Spleen (tissue), 11 donors: ENCODE data around the gene GMDS. TPM values are rescaled to one million over a fixed set of nuclear protein-coding genes. Genes with fewer than 3 reads are reported as not detected.

Experiments used
- DNase-seq: peaks from one replicate; pipeline ENCODE4 v3.0.0-alpha.2; 2020
- H3K27ac ChIP-seq, 8 donors: fragments of 200-600 bp; sonication (generic) in 7 of 8; 1 replicate in 4 of 8; 2 replicates in 4 of 8; pipeline versions ENCODE4 v1.5.0 to v1.8.0; 2016 to 2021; ENCODE audit warnings: inconsistent platforms in 4 of 8, mild to moderate bottlenecking in 4 of 8, moderate library complexity in 1 of 8
- H3K27me3 ChIP-seq, 7 donors: fragments of 200-600 bp; sonication (generic) in 6 of 7; replicated peaks in 1 of 7; 1 replicate in 4 of 7; 2 replicates in 3 of 7; pipeline versions ENCODE4 v1.5.0 to v1.8.0; 2016 to 2021; ENCODE audit warnings: inconsistent platforms in 3 of 7, mild to moderate bottlenecking in 1 of 7
- H3K36me3 ChIP-seq, 6 donors: fragments of 200-600 bp; sonication (generic) in 5 of 6; 1 replicate in 4 of 6; 2 replicates in 2 of 6; pipeline versions ENCODE4 v1.5.0 to v1.8.0; 2016 to 2021; ENCODE audit warnings: inconsistent platforms in 2 of 6
- H3K4me1 ChIP-seq, 6 donors: fragments of 200-600 bp; sonication (generic) in 5 of 6; 1 replicate in 3 of 6; 2 replicates in 3 of 6; pipeline versions ENCODE4 v1.5.0 to v1.8.0; 2016 to 2021; ENCODE audit warnings: inconsistent platforms in 3 of 6
- H3K4me3 ChIP-seq, 8 donors: fragments of 200-600 bp; sonication (generic) in 7 of 8; 1 replicate in 4 of 8; 2 replicates in 4 of 8; pipeline versions ENCODE4 v1.5.0 to v1.8.0; 2016 to 2021; ENCODE audit warnings: inconsistent platforms in 4 of 8, mild to moderate bottlenecking in 4 of 8, moderate library complexity in 2 of 8
- H3K9me3 ChIP-seq, 8 donors: fragments of 200-600 bp; sonication (generic) in 7 of 8; 1 replicate in 4 of 8; 2 replicates in 4 of 8; pipeline versions ENCODE4 v1.5.0 to v1.8.0; 2016 to 2021; ENCODE audit warnings: inconsistent platforms in 4 of 8
- CTCF ChIP-seq, 11 experiments: fragments of 200-600 bp in 7 of 11; fragments of 450-650 bp in 4 of 11; sonication (generic) in 4 of 11; IDR thresholded peaks in 8 of 11; conservative IDR thresholded peaks in 3 of 11; 1 replicate in 7 of 11; 2 replicates in 4 of 11; pipeline versions ENCODE4 v1.4.0 to v1.8.0; 2016 to 2021; ENCODE audit warnings: antibody characterized with exemption in 11 of 11, inconsistent platforms in 4 of 11, mild to moderate bottlenecking in 1 of 11
- POLR2A ChIP-seq, 3 donors: fragments of 450-650 bp; IDR thresholded peaks; one replicate each; pipeline ENCODE4 v1.5.1; 2017; ENCODE audit warnings: antibody characterized with exemption in 3 of 3, mild to moderate bottlenecking in 1 of 3
- POLR2AphosphoS5 ChIP-seq, 3 donors: sonication (generic); formaldehyde crosslinking; IDR thresholded peaks; one replicate each; pipeline ENCODE4 v1.5.1; 2017; ENCODE audit warnings: antibody characterized with exemption in 3 of 3
- WGBS, 5 donors: extraction: QIAGEN DNeasy Blood & Tissue Kit in 3 of 5; methylation state at CpG; one replicate each; pipeline versions ENCODE4 v1.1.5 to v1.1.7; 2013 to 2018; 5-methylcytosine and 5-hydroxymethylcytosine counted together
- intact Hi-C: fragments of 100-400 bp; cut with DNase I; formaldehyde crosslinking; loops from one replicate; pipeline ENCODE4 v1.15.0; 2023; ENCODE audit warnings: low total_unique reads
- polyA plus RNA-seq, 3 donors: library from polyadenylated mRNA; stranded (reverse); fragments of 200-250 nt; gene quantifications; one replicate each; pipeline ENCODE4 v1.2.1, GENCODE V29; 2013
- total RNA-seq, 7 donors: library from RNA; depleted of rRNA in 3 of 7; stranded (reverse); fragments of >200 nt in 3 of 7; fragmentation: NEBNext Ultra II Directional in 4 of 7; extraction: Animal tissue kit (Norgen Biotek cat#: 25700) in 4 of 7; gene quantifications; one replicate each; pipeline versions ENCODE4 v1.1.0 to v1.2.1, GENCODE V29; 2016 to 2021
- donor health status: healthy with polysubstance abuse.
- donor health status: DM: no; HTN: no; CAD: no; lungs with moderate emphysema.
- donor health status: DM: no; HTN: no; CAD: no.
- donor health status: Bipolar disorder and iron deficiency.
- donor health status: healthy.
- donor health status: DM: no; HTN: no; CAD: no.
- donor health status: DM: yes; HTN: yes; CAD: no.

The GMDS gene
- total and polyA plus RNA-seq, 10 donors: 9.1 to 30.8 (median 17.7) TPM

DNA sequence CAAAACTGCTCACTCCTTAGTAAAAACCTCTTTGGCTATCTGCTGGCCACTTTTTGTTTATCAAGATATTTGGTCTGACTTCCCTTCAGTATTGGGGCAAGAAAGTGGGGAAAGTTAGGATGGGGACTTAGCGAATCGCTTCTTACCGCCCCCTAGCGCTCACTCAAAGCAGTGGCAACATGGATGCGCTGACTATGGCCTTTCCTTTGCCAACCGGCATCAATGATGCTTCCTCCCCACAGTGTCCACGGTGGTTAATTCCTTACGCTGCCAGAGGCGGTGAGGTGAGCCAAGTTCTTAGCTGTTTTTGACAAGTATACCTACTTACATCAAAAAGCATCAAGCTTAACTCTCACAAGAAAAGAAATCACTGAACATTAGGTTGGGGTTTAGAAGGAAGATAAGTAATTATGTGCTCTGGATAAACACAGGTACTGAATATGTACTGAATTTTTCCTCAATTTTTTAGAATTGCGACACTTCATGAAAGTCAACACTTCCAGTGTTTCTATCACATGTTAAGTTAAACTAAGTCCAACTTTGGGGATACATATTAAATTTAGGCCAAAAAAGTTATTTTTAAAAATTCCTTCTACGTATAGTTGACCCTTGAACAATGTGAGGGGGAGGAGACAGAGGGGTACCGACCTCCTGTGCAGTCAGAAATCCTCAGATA, 86.7 kb downstream of the GMDS start:
- peaks cover 0 to 38% (median 16%) of the 10 kb centered on the region in 6 donors for H3K4me1 ChIP-seq
- no peak overlapping the region for H3K27ac ChIP-seq
- H3K4me3 ChIP-seq: no peak overlapping the region
- H3K9me3 ChIP-seq: no peaks in the 10 kb centered on the region
- intact Hi-C loops: no loop called here
- H3K36me3 ChIP-seq: no peaks in the 10 kb centered on the region
- 84 to 92% (median 90%) methylated on average over 12 of the region's 12 CpGs for WGBS, 5 donors
- DNase-seq: no peak
- H3K27me3 ChIP-seq: no peaks in the 10 kb centered on the region
- TF ChIP-seq POLR2AphosphoS5 (IDR thresholded peaks at IDR 0.05) (no peak), POLR2A (IDR thresholded peaks at IDR 0.05) (no peak)

- peaks cover 0 to 32% (median 13%) of the 10 kb centered on the region in 6 donors for H3K4me1 ChIP-seq
- H3K27me3 ChIP-seq: no peaks in the 10 kb centered on the region
- 21 to 54% (median 35%) methylated on average over 1 of the region's 1 CpG for WGBS, 5 donors
- H3K27ac ChIP-seq: no peak overlapping the region
- no peaks in the 10 kb centered on the region for H3K9me3 ChIP-seq
- intact Hi-C loops: no loop called here
- DNase-seq: no peak
- TF ChIP-seq CTCF (IDR thresholded peaks at IDR 0.05 in 8 of 11, conservative IDR thresholded peaks at IDR 0.05 in 3 of 11) (no peak), POLR2A (IDR thresholded peaks at IDR 0.05) (no peak), POLR2AphosphoS5 (IDR thresholded peaks at IDR 0.05) (no peak)
- H3K4me3 ChIP-seq: no peak overlapping the region
- H3K36me3 ChIP-seq: no peaks in the 10 kb centered on the region
Measured at GRCh38 chr6:2157441-2158127, 87.8 kb downstream of the GMDS start.

DNA sequence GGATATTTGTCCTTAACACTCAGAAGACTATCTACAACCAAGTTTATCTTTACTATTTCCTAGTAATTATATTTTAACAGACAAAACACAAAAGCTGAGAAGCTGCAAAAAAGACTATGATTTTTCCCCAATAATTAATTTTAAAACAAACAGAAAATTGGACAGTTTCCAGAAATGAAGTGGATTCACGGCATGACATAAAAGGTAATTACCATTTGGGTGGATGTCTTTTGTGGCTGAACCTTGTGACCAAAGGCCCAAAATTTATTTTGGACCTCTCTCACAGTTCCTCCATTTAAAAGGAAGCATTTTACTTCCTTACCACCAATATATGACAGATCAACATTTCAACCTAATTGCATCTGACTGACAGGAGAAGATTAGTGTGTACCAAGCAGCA, 90.2 kb downstream of the GMDS start:
- Histone ChIP-seq H3K27ac (no peak overlapping the region), H3K4me3 (no peak overlapping the region), H3K27me3 (no peaks in the 10 kb centered on the region), H3K4me1 (peaks cover 0 to 19% (median 2%) of the 10 kb centered on the region in 6 donors), H3K9me3 (no peaks in the 10 kb centered on the region), H3K36me3 (no peaks in the 10 kb centered on the region)
- no peak for DNase-seq
- WGBS, 5 donors: 56 to 75% (median 64%) methylated on average over 1 of the region's 1 CpG
- TF ChIP-seq POLR2A (IDR thresholded peaks at IDR 0.05) (no peak), CTCF (IDR thresholded peaks at IDR 0.05 in 8 of 11, conservative IDR thresholded peaks at IDR 0.05 in 3 of 11) (no peak), POLR2AphosphoS5 (IDR thresholded peaks at IDR 0.05) (no peak)
- intact Hi-C loops: no loop called here

- no peak for DNase-seq
- 91 to 96% (median 95%) methylated on average over 9 of the region's 9 CpGs for WGBS, 5 donors
- Histone ChIP-seq H3K4me1 (no peaks in the 10 kb centered on the region), H3K27ac (no peak overlapping the region), H3K36me3 (no peaks in the 10 kb centered on the region), H3K27me3 (no peaks in the 10 kb centered on the region), H3K4me3 (no peak overlapping the region), H3K9me3 (no peaks in the 10 kb centered on the region)
- TF ChIP-seq POLR2A (IDR thresholded peaks at IDR 0.05) (no peak), CTCF (IDR thresholded peaks at IDR 0.05 in 8 of 11, conservative IDR thresholded peaks at IDR 0.05 in 3 of 11) (no peak), POLR2AphosphoS5 (IDR thresholded peaks at IDR 0.05) (no peak)
- intact Hi-C loops: no loop called here
Measured at GRCh38 chr6:2149361-2150006, 95.9 kb downstream of the GMDS start.
